ENCODE data around the gene CBLC. TPM values are rescaled to one million over a fixed set of nuclear protein-coding genes. Genes with fewer than 3 reads are reported as not detected.

CBLC gene
- total RNA-seq, 1 donor from 2014 or later: 9.9 TPM

GRCh38 chr19:44744871-44745332 lies 32.8 kb upstream of the CBLC start:
- no peak for DNase-seq (ENCODE audit: low read depth)
- TF ChIP-seq CTCF (IDR thresholded peaks at IDR 0.05; ENCODE audit: insufficient read depth, low read length, poor library complexity, severe bottlenecking): no peak
- no peak overlapping the region for H3K4me3 ChIP-seq (ENCODE audit: low read depth, low read length)
- no peaks in the 10 kb centered on the region for H3K27me3 ChIP-seq (ENCODE audit: control insufficient read depth, insufficient read depth, low read length)
- H3K36me3 ChIP-seq (ENCODE audit: control insufficient read depth, insufficient read depth, low read length): no peaks in the 10 kb centered on the region

GRCh38 chr19:44745341-44745831 lies 32.3 kb upstream of the CBLC start:
- no peak for TF ChIP-seq CTCF (IDR thresholded peaks at IDR 0.05; ENCODE audit: insufficient read depth, low read length, poor library complexity, severe bottlenecking)
- DNase-seq (ENCODE audit: low read depth): no peak

GRCh38 chr19:44745887-44746600 lies 31.6 kb upstream of the CBLC start:
- H3K4me3 ChIP-seq (ENCODE audit: low read depth, low read length): no peak overlapping the region
- DNase-seq (ENCODE audit: low read depth): no peak
- peaks cover 1% of the 10 kb centered on the region for H3K36me3 ChIP-seq (ENCODE audit: control insufficient read depth, insufficient read depth, low read length)
- H3K27me3 ChIP-seq (ENCODE audit: control insufficient read depth, insufficient read depth, low read length): no peaks in the 10 kb centered on the region
- no peak for TF ChIP-seq CTCF (IDR thresholded peaks at IDR 0.05; ENCODE audit: insufficient read depth, low read length, poor library complexity, severe bottlenecking)

More at GRCh38 chr19:44745341-44745831, 32.3 kb upstream of the CBLC start:
- Histone ChIP-seq H3K36me3 (ENCODE audit: control insufficient read depth, insufficient read depth, low read length) (peaks cover 1% of the 10 kb centered on the region), H3K27me3 (ENCODE audit: control insufficient read depth, insufficient read depth, low read length) (no peaks in the 10 kb centered on the region), H3K4me3 (ENCODE audit: low read depth, low read length) (no peak overlapping the region)

- no peak for DNase-seq (ENCODE audit: low read depth)
- no peak for TF ChIP-seq CTCF (IDR thresholded peaks at IDR 0.05; ENCODE audit: insufficient read depth, low read length, poor library complexity, severe bottlenecking)
- Histone ChIP-seq H3K4me3 (ENCODE audit: low read depth, low read length) (no peak overlapping the region), H3K27me3 (ENCODE audit: control insufficient read depth, insufficient read depth, low read length) (no peaks in the 10 kb centered on the region), H3K36me3 (ENCODE audit: control insufficient read depth, insufficient read depth, low read length) (peaks cover 1% of the 10 kb centered on the region)
These were observed 31.1 kb upstream of the CBLC start for GRCh38 chr19:44746616-44746945.

- TF ChIP-seq CTCF (IDR thresholded peaks at IDR 0.05; ENCODE audit: insufficient read depth, low read length, poor library complexity, severe bottlenecking): no peak
- DNase-seq (ENCODE audit: low read depth): peak; percentile 60
- Histone ChIP-seq H3K27me3 (ENCODE audit: control insufficient read depth, insufficient read depth, low read length) (no peaks in the 10 kb centered on the region), H3K4me3 (ENCODE audit: low read depth, low read length) (peak overlapping the region; percentile 74), H3K36me3 (ENCODE audit: control insufficient read depth, insufficient read depth, low read length) (peaks cover 1% of the 10 kb centered on the region)
These were observed 30.5 kb upstream of the CBLC start for GRCh38 chr19:44746946-44747738.

Data from kidney epithelial cell (primary cell).